Measurements from ENCODE around the gene IGFL2. TPM values are rescaled to one million over a fixed set of nuclear protein-coding genes. Genes with fewer than 3 reads are reported as not detected.

The IGFL2 gene
- polyA plus RNA-seq, 1 of the 3 experiments (the other 2 are of a cell fraction), result 0.23 TPM

DNA sequence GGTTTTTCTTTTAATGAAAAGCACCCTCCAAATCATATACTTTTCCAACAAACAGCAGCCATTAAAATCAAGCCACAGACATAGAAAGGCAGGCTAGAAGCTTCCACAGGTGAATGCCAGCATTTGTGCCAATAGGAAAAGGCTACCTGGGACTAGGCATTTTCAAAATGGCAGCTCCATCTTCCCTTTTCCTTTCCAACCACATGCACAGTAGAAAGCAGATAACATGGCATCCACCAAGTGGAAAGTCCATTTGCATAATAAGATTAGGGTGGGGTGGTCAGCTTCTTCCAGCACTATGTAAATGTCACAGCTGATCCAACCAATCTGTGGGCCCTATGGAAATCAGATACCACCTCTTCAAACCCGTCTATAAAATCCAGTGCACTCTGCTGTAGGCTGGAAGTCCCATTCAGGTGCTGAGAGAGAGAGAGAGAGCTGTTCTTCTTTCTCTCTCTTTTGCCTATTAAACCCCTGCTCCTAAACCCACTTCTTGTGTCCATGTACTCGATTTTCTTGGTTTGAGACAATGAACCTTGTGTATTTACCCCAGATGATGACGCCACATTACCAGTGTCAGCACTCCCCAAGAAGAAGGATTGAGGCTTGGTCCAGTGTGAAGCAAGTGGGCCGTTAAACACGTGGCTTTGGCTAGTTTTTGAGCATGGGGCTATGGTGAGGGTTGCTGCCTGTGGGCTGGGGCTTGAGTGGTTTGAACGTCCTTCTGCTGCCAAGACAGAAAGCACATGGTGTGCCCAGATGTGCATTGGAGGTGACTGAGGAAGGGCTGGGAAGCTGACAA is 57.3 kb downstream of the IGFL2 start:
- Histone ChIP-seq H3K9me3 (no peaks in the 10 kb centered on the region), H2AFZ (ENCODE audit: low read depth) (no peak overlapping the region), H3K79me2 (ENCODE audit: insufficient read depth) (no peaks in the 10 kb centered on the region), H3K9me2 (no peaks in the 10 kb centered on the region), H3K4me1 (ENCODE audit: control insufficient read depth in 1 of 2, insufficient read depth in 2 of 2, low read depth in 1 of 2, low read length in 1 of 2) (no peaks in the 10 kb centered on the region), H3K36me3 (replicated peaks in 1 of 2; ENCODE audit: control insufficient read depth in 1 of 2, insufficient read depth in 2 of 2, low read length in 1 of 2) (no peaks in the 10 kb centered on the region), H4K20me1 (ENCODE audit: insufficient read depth) (no peaks in the 10 kb centered on the region), H3F3A (replicated peaks; ENCODE audit: insufficient read depth) (peaks cover 4% of the 10 kb centered on the region), H3K27me3 (ENCODE audit: insufficient read depth) (peaks cover 9% of the 10 kb centered on the region; the same call in 1 of the 2 replicates), H3K9ac (no peak overlapping the region), H3K4me2 (no peak overlapping the region), H3K4me3 (ENCODE audit: low read depth in 2 of 2, low read length in 1 of 2) (no peak overlapping the region), H3K27ac (ENCODE audit: low read depth in 2 of 2, low read length in 1 of 2) (no peak overlapping the region)
- TF ChIP-seq MXI1 (IDR thresholded peaks at IDR 0.05; ENCODE audit: low read depth, low read length) (no peak), YY1 (IDR thresholded peaks at IDR 0.05; ENCODE audit: low read depth) (no peak), SIN3A (IDR thresholded peaks at IDR 0.05; ENCODE audit: borderline replicate concordance, low read depth, low read length) (no peak), MAX (IDR thresholded peaks at IDR 0.05; ENCODE audit: low read depth) (no peak), JUND (IDR thresholded peaks at IDR 0.05) (no peak), TCF12 (IDR thresholded peaks at IDR 0.05) (no peak), RAD21 (IDR thresholded peaks at IDR 0.05; ENCODE audit: low read length) (no peak), PBX3 (IDR thresholded peaks at IDR 0.05) (no peak), FOSL2 (IDR thresholded peaks at IDR 0.05; ENCODE audit: borderline replicate concordance, low read depth) (no peak), RXRA (IDR thresholded peaks at IDR 0.05; ENCODE audit: borderline replicate concordance, low read depth) (no peak), CTCF (IDR thresholded peaks at IDR 0.05) (no peak), TEAD4 (IDR thresholded peaks at IDR 0.05; ENCODE audit: borderline replicate concordance, insufficient read depth) (no peak), NRF1 (IDR thresholded peaks at IDR 0.05; ENCODE audit: low read depth, low read length) (no peak), MEF2A (IDR thresholded peaks at IDR 0.05; ENCODE audit: borderline replicate concordance, low read depth) (no peak)
- TF ChIP-seq, protein P1, sequence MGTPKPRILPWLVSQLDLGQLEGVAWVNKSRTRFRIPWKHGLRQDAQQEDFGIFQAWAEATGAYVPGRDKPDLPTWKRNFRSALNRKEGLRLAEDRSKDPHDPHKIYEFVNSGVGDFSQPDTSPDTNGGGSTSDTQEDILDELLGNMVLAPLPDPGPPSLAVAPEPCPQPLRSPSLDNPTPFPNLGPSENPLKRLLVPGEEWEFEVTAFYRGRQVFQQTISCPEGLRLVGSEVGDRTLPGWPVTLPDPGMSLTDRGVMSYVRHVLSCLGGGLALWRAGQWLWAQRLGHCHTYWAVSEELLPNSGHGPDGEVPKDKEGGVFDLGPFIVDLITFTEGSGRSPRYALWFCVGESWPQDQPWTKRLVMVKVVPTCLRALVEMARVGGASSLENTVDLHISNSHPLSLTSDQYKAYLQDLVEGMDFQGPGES (IDR thresholded peaks at IDR 0.05; ENCODE audit: low read depth, low read length), result no peak
- TF ChIP-seq, protein P2, sequence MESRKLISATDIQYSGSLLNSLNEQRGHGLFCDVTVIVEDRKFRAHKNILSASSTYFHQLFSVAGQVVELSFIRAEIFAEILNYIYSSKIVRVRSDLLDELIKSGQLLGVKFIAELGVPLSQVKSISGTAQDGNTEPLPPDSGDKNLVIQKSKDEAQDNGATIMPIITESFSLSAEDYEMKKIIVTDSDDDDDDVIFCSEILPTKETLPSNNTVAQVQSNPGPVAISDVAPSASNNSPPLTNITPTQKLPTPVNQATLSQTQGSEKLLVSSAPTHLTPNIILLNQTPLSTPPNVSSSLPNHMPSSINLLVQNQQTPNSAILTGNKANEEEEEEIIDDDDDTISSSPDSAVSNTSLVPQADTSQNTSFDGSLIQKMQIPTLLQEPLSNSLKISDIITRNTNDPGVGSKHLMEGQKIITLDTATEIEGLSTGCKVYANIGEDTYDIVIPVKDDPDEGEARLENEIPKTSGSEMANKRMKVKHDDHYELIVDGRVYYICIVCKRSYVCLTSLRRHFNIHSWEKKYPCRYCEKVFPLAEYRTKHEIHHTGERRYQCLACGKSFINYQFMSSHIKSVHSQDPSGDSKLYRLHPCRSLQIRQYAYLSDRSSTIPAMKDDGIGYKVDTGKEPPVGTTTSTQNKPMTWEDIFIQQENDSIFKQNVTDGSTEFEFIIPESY (IDR thresholded peaks at IDR 0.05; ENCODE audit: borderline replicate concordance, low read depth), result no peak
- TF ChIP-seq, protein P3, sequence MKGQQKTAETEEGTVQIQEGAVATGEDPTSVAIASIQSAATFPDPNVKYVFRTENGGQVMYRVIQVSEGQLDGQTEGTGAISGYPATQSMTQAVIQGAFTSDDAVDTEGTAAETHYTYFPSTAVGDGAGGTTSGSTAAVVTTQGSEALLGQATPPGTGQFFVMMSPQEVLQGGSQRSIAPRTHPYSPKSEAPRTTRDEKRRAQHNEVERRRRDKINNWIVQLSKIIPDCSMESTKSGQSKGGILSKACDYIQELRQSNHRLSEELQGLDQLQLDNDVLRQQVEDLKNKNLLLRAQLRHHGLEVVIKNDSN (IDR thresholded peaks at IDR 0.05; ENCODE audit: borderline replicate concordance, low read depth), result no peak
- DNase-seq, result no peak
- 3% methylated on average over 6 of the region's 6 CpGs for WGBS (ENCODE audit: low lambda C conversion rate)
- ChIA-PET POLR2A (no interaction called here), CTCF (interaction anchor here (0.8 to 1.9 kb wide), 4 partner anchors 17 to 177 kb away, joined by 3 to 5 read pairs (median 3); no protein-coding TSS in a partner anchor)
